Neural crest cell (in vitro differentiated cells): Measurements from ENCODE around the gene SCAMP2. TPM values are rescaled to one million over a fixed set of nuclear protein-coding genes. Genes with fewer than 3 reads are reported as not detected.

Experiments used
- DNase-seq: peaks from one replicate; pipeline ENCODE4 v3.0.0; 2021; ENCODE audit warnings: low read depth, mixed read lengths, low spot score
- H3K27ac Mint-ChIP-seq: one replicate; pipeline ENCODE4 v1.8.0; 2021; ENCODE audit warnings: mild to moderate bottlenecking, mixed read lengths; ENCODE audit not compliant: unreplicated experiment
- H3K27me3 Mint-ChIP-seq: 2 replicates; pipeline ENCODE4 v1.8.0; 2021; ENCODE audit warnings: low read depth, mild to moderate bottlenecking, mixed read lengths
- H3K36me3 Mint-ChIP-seq: 2 replicates; pipeline ENCODE4 v1.8.0; 2021; ENCODE audit warnings: low read depth, mild to moderate bottlenecking, mixed read lengths
- H3K4me1 Mint-ChIP-seq: 2 replicates; pipeline ENCODE4 v1.8.0; 2021; ENCODE audit warnings: mixed read lengths
- H3K4me3 Mint-ChIP-seq: one replicate; pipeline ENCODE4 v1.8.0; 2021; ENCODE audit warnings: mild to moderate bottlenecking, mixed read lengths
- H3K9me3 Mint-ChIP-seq: 2 replicates; pipeline ENCODE4 v1.8.0; 2021; ENCODE audit warnings: mixed read lengths
- total RNA-seq: library from RNA; stranded (reverse); gene quantifications from 2 replicates; pipeline ENCODE4 v1.2.1, GENCODE V29; 2021
- TF ChIP-seq, protein P1 (sequence below): fragments of 200-600 bp; sonication (generic); conservative IDR thresholded peaks from 2 replicates; pipeline ENCODE4 v1.5.0; 2021; ENCODE audit warnings: antibody characterized with exemption, mild to moderate bottlenecking

SCAMP2 gene
- total RNA-seq, 1 donor from 2014 or later: 40.4 TPM

DNA sequence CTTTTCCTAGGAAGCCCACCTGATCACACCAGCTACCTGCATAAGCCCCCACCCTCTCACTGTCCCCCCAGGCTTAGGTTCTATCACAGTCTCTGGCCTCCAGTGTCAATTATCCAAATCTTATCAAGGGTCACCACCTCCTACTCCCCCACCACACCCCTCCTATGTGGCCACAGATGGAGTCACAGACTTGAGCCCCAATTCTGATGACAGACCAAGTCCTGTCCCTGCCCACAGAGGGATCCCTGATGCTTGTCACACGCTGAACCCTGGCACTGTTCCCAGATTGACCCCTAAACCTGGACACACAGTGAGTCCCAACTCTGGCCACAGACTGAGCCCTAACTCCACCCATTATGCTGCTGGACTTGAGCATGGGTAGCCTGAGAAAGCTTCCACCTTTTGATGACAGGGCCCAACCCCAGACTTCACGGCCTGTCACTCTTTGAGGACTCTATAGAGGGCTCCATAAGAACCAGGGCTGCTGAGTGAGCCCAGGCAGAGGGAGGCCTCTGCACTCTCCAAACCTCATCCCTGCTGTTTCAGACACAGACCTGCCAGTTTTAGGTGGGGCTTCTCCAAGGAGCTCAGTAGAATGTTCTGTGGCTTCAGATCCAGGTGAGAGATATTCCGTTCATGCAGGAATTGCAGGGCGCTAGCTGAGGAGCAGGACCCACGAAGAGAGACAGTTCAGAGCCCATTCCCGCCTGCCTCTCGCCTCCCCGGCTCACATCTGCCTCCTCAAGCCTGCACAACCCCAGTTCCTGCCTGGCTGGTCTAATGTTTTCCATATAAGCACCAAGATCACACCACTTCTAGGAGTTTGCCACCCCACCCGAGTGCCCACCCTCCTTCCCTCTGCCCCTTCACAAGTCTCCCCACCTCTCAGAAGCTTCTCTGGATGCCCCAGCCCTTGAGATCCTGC is 32.1 kb downstream of the SCAMP2 start:
- no peaks in the 10 kb centered on the region for H3K27me3 Mint-ChIP-seq
- peak overlapping the region; percentile 96 for H3K4me3 Mint-ChIP-seq
- no peaks in the 10 kb centered on the region for H3K36me3 Mint-ChIP-seq
- no peaks in the 10 kb centered on the region for H3K9me3 Mint-ChIP-seq
- H3K27ac Mint-ChIP-seq: peak overlapping the region; percentile 50
- H3K4me1 Mint-ChIP-seq: peaks cover 23% of the 10 kb centered on the region
- DNase-seq: no peak
- TF ChIP-seq, protein P1, sequence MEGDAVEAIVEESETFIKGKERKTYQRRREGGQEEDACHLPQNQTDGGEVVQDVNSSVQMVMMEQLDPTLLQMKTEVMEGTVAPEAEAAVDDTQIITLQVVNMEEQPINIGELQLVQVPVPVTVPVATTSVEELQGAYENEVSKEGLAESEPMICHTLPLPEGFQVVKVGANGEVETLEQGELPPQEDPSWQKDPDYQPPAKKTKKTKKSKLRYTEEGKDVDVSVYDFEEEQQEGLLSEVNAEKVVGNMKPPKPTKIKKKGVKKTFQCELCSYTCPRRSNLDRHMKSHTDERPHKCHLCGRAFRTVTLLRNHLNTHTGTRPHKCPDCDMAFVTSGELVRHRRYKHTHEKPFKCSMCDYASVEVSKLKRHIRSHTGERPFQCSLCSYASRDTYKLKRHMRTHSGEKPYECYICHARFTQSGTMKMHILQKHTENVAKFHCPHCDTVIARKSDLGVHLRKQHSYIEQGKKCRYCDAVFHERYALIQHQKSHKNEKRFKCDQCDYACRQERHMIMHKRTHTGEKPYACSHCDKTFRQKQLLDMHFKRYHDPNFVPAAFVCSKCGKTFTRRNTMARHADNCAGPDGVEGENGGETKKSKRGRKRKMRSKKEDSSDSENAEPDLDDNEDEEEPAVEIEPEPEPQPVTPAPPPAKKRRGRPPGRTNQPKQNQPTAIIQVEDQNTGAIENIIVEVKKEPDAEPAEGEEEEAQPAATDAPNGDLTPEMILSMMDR: no peak

DNA sequence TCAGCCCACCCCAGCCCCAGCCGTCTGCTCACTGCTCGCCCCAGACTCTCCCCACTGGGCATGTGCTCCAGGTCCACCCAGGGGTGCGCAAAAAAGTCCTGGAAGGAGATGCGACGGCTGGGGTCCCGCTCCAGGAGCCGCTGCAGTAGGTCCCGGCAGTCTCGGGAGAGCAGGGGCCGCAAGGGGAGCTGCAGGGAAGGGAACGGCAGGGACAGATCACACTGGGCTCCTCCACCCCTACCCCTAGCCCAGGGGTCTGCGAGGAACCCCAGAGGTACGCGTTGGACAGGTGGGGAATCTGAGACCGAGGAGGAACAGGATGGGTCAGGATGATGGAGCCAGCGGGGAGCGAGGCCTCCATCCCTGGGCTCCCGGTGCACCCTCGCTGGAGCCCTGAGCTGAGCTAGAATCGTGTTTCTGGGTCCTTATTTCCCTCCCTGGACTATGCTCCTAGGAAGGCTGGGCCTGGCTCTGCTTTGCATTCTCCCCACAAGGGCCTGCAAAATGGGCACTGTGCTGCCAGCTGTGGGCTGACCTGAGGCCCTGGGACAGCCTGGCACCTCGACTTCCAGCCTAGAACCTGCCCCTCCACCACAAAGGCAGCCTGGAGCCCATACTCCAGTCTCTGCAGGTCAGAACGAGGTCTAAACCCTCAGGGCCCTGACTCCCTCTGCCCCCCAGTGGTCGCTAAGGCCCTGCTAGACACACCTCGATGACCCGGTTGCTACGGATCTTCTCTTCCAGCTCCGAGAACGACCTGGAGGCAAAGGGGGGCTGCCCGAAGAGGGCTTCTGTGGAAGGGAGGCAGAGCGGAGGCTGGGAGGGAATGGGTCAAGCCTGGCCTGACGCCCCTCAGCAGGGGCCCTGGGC is 33.4 kb downstream of the SCAMP2 start:
- no peaks in the 10 kb centered on the region for H3K9me3 Mint-ChIP-seq
- H3K36me3 Mint-ChIP-seq: no peaks in the 10 kb centered on the region
- peak overlapping the region; percentile 61 for H3K4me3 Mint-ChIP-seq
- peak overlapping the region; percentile 19 for H3K27ac Mint-ChIP-seq
- H3K27me3 Mint-ChIP-seq: no peaks in the 10 kb centered on the region
- TF ChIP-seq, protein P1: no peak
- DNase-seq: no peak
- peaks cover 27% of the 10 kb centered on the region for H3K4me1 Mint-ChIP-seq

- peaks cover 27% of the 10 kb centered on the region for H3K4me1 Mint-ChIP-seq
- H3K36me3 Mint-ChIP-seq: no peaks in the 10 kb centered on the region
- DNase-seq: no peak
- no peaks in the 10 kb centered on the region for H3K27me3 Mint-ChIP-seq
- H3K9me3 Mint-ChIP-seq: no peaks in the 10 kb centered on the region
- no peak overlapping the region for H3K27ac Mint-ChIP-seq
- no peak overlapping the region for H3K4me3 Mint-ChIP-seq
- TF ChIP-seq, protein P1: no peak
Observed at GRCh38 chr15:74838746-74839525, 34.2 kb downstream of the SCAMP2 start.

DNA sequence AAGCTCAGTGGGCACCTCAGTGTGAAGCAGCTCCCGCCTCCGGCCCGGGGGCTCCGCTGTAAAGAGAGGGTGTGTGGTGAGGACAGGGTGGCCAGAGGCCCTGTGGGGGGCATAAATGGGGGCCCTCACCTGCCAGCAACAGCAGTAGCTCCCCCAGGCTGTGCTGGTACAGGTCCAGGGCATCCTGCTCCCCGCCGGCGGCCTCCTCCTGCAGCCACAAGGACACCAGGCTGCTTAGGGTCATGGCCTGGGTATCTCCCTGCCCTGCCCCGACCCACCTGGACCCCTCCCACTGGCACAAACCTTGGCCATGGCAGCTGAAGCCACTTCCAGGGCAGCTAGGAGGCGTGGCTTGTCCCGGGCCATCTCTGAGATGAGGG is 35.0 kb downstream of the SCAMP2 start:
- no peak overlapping the region for H3K27ac Mint-ChIP-seq
- DNase-seq: no peak
- H3K27me3 Mint-ChIP-seq: no peaks in the 10 kb centered on the region
- TF ChIP-seq, protein P1: no peak
- H3K9me3 Mint-ChIP-seq: no peaks in the 10 kb centered on the region
- H3K4me1 Mint-ChIP-seq: peaks cover 22% of the 10 kb centered on the region
- no peaks in the 10 kb centered on the region for H3K36me3 Mint-ChIP-seq
- H3K4me3 Mint-ChIP-seq: no peak overlapping the region
